HL-60 (cell line): ENCODE data around the gene KCNH1.

Experiments
- CTCF ChIP-seq: IDR thresholded peaks from one replicate; pipeline ENCODE4 v1.5.1; 2011; ENCODE audit warnings: low read length, control low read depth, inconsistent platforms; ENCODE audit not compliant: insufficient read depth
- GABPA ChIP-seq: IDR thresholded peaks from 2 replicates; pipeline ENCODE4 v1.6.1; 2012; ENCODE audit warnings: low read depth
- POLR2AphosphoS5 ChIP-seq: IDR thresholded peaks from 2 replicates; pipeline ENCODE4 v1.6.1; 2012; ENCODE audit warnings: low read depth
- REST ChIP-seq: IDR thresholded peaks from 2 replicates; pipeline ENCODE4 v1.6.1; 2012; ENCODE audit warnings: low read depth; ENCODE audit not compliant: insufficient replicate concordance
- SPI1 ChIP-seq: IDR thresholded peaks from 2 replicates; pipeline ENCODE4 v1.6.1; 2012; ENCODE audit warnings: low read depth, mild to moderate bottlenecking, borderline replicate concordance

- TF ChIP-seq CTCF = no peak
- TF ChIP-seq POLR2AphosphoS5 = no peak
- no peak for TF ChIP-seq REST
- TF ChIP-seq GABPA = no peak
- no peak for TF ChIP-seq SPI1
These were observed 457.4 kb downstream of the KCNH1 start for GRCh38 chr1:210676539-210676938.
